H1 (cell line): ENCODE measurements around the gene TMEM38A. TPM values are rescaled to one million over a fixed set of nuclear protein-coding genes. Genes with fewer than 3 reads are reported as not detected.

Experiments
- CTCF ChIA-PET: fragments of 300-600 bp; sonication (Branson Sonifier 250); formaldehyde crosslinking; loops from one replicate; lab custom pipeline; 2021; ENCODE audit not compliant: partially characterized antibody; lab: Charles Lee
- POLR2A ChIA-PET: fragments of 300-600 bp; sonication (Branson Sonifier 250); formaldehyde crosslinking; loops from one replicate; lab custom pipeline; 2021; ENCODE audit warnings: inconsistent platforms; ENCODE audit not compliant: partially characterized antibody; lab: Charles Lee
- DNase-seq, 2 experiments: peaks; one replicate each; pipeline versions ENCODE4 v3.0.0 to v3.0.0-alpha.2; 2010 to 2022; ENCODE audit warnings: low spot score in 2 of 2, low read depth in 1 of 2, mixed read lengths in 1 of 2
- FAIRE-seq: peaks from 2 replicates; lab custom pipeline; 2011; peaks lifted over from hg19 to GRCh38; lab: Jason Lieb, UNC
- H2AFZ ChIP-seq: 2 replicates; pipeline ENCODE4 v1.8.1; 2012; ENCODE audit warnings: low read length, inconsistent platforms
- H2AK5ac ChIP-seq: 2 replicates; pipeline ENCODE4 v1.6.1; 2013; ENCODE audit warnings: low read depth, low read length
- H2BK120ac ChIP-seq: replicated peaks from 2 replicates; pipeline ENCODE3; 2013; ENCODE audit warnings: low read depth, low read length, inconsistent platforms
- H2BK12ac ChIP-seq: 2 replicates; pipeline ENCODE4 v1.6.1; 2013; ENCODE audit warnings: low read depth, low read length
- H2BK15ac ChIP-seq: 2 replicates; pipeline ENCODE4 v1.6.1; 2013; ENCODE audit warnings: low read length
- H2BK20ac ChIP-seq: 2 replicates; pipeline ENCODE4 v1.6.1; 2013; ENCODE audit warnings: low read length
- H2BK5ac ChIP-seq: 2 replicates; pipeline ENCODE4 v1.6.1; 2013; ENCODE audit warnings: low read depth, low read length
- H3K14ac ChIP-seq: 2 replicates; pipeline ENCODE4 v1.6.1; 2013; ENCODE audit warnings: inconsistent platforms; ENCODE audit not compliant: insufficient read length
- H3K18ac ChIP-seq: 2 replicates; pipeline ENCODE4 v1.6.1; 2013; ENCODE audit warnings: low read length; ENCODE audit errors: extremely low read depth
- H3K23ac ChIP-seq: 2 replicates; pipeline ENCODE4 v1.6.1; 2013; ENCODE audit warnings: inconsistent platforms; ENCODE audit not compliant: insufficient read length
- H3K23me2 ChIP-seq: 2 replicates; pipeline ENCODE4 v1.6.1; 2013; ENCODE audit warnings: low read depth, low read length
- H3K27ac ChIP-seq: 2 replicates; pipeline ENCODE4 v1.6.1; 2011; ENCODE audit warnings: low read depth, low read length, inconsistent platforms
- H3K27me3 ChIP-seq, 4 experiments: replicated peaks in 1 of 4; 1 replicate in 1 of 4; 2 replicates in 3 of 4; pipeline versions ENCODE4 v1.6.1 to v1.8.1; 2011 to 2013; ENCODE audit warnings: low read length in 3 of 4, mild to moderate bottlenecking in 3 of 4, inconsistent platforms in 2 of 4, mixed read lengths in 2 of 4, moderate library complexity in 1 of 4; ENCODE audit not compliant: control insufficient read depth in 3 of 4, insufficient read depth in 3 of 4; ENCODE audit errors: extremely low read depth in 1 of 4
- H3K36me3 ChIP-seq, 4 experiments: 2 replicates each; pipeline versions ENCODE4 v1.6.1 to v1.8.1; 2011 to 2013; ENCODE audit warnings: mild to moderate bottlenecking in 4 of 4, low read length in 3 of 4, moderate library complexity in 2 of 4, control low read depth in 1 of 4, inconsistent platforms in 1 of 4; ENCODE audit not compliant: insufficient read depth in 4 of 4, control insufficient read depth in 2 of 4
- H3K4ac ChIP-seq: replicated peaks from 2 replicates; pipeline ENCODE3; 2013; ENCODE audit warnings: low read length, low read depth, mixed read lengths, inconsistent platforms; ENCODE audit not compliant: insufficient read length
- H3K4me1 ChIP-seq, 4 experiments: replicated peaks in 1 of 4; 1 replicate in 1 of 4; 2 replicates in 3 of 4; pipeline versions ENCODE4 v1.6.1 to v1.8.1; 2011 to 2013; ENCODE audit warnings: low read length in 3 of 4, inconsistent platforms in 2 of 4, mixed read lengths in 1 of 4; ENCODE audit not compliant: insufficient read depth in 4 of 4, control insufficient read depth in 3 of 4
- H3K4me2 ChIP-seq, 2 experiments: 2 replicates each; pipeline versions ENCODE4 v1.6.1 to v1.8.1; 2011 to 2013; ENCODE audit warnings: low read depth in 2 of 2, low read length in 2 of 2, control low read depth in 1 of 2, inconsistent platforms in 1 of 2, mild to moderate bottlenecking in 1 of 2; ENCODE audit not compliant: insufficient read depth in 1 of 2
- H3K4me3 ChIP-seq, 4 experiments: fragments of 200-600, 300-600 bp in 1 of 4; sonication (generic), shearing (Covaris generic), sonication (Bioruptor Twin) in 1 of 4; 2 replicates each; pipeline versions ENCODE4 v1.5.1 to v1.8.1; 2011 to 2016; ENCODE audit warnings: low read length in 4 of 4, low read depth in 3 of 4, control low read depth in 2 of 4, inconsistent platforms in 2 of 4, mild to moderate bottlenecking in 2 of 4, mixed read lengths in 1 of 4, moderate library complexity in 1 of 4; ENCODE audit not compliant: insufficient read depth in 2 of 4; ENCODE audit errors: extremely low read depth in 1 of 4
- H3K56ac ChIP-seq: replicated peaks from 2 replicates; pipeline ENCODE3; 2013; ENCODE audit warnings: low read depth, mild to moderate bottlenecking, mixed read lengths, low read length, inconsistent platforms; ENCODE audit not compliant: insufficient read length
- H3K79me1 ChIP-seq: 2 replicates; pipeline ENCODE4 v1.6.1; 2013; ENCODE audit warnings: low read depth, low read length, control low read depth
- H3K79me2 ChIP-seq, 2 experiments: 2 replicates each; pipeline versions ENCODE4 v1.6.1 to v1.8.1; 2012 to 2013; ENCODE audit warnings: low read length in 2 of 2, mild to moderate bottlenecking in 2 of 2, inconsistent platforms in 1 of 2; ENCODE audit not compliant: insufficient read depth in 2 of 2, control insufficient read depth in 1 of 2
- H3K9ac ChIP-seq, 4 experiments: replicated peaks in 1 of 4; 1 replicate in 1 of 4; 2 replicates in 3 of 4; pipeline versions ENCODE4 v1.6.1 to v1.8.1; 2011 to 2013; ENCODE audit warnings: low read depth in 3 of 4, low read length in 3 of 4, control low read depth in 2 of 4, mild to moderate bottlenecking in 2 of 4, moderate library complexity in 2 of 4, inconsistent platforms in 1 of 4; ENCODE audit errors: extremely low read depth in 1 of 4
- H3K9me3 ChIP-seq, 2 experiments: 2 replicates each; pipeline versions ENCODE4 v1.6.1 to v1.8.1; 2012 to 2013; ENCODE audit warnings: mild to moderate bottlenecking in 2 of 2, moderate library complexity in 2 of 2, control low read depth in 1 of 2, inconsistent platforms in 1 of 2, low read depth in 1 of 2, low read length in 1 of 2, mixed read lengths in 1 of 2; ENCODE audit not compliant: insufficient read depth in 2 of 2
- H4K20me1 ChIP-seq, 2 experiments: replicated peaks in 1 of 2; 2 replicates each; pipeline versions ENCODE3 to v1.8.1; 2011 to 2013; ENCODE audit warnings: inconsistent platforms in 2 of 2, low read length in 2 of 2, mild to moderate bottlenecking in 1 of 2; ENCODE audit not compliant: insufficient read depth in 2 of 2, control insufficient read depth in 1 of 2
- H4K5ac ChIP-seq: 2 replicates; pipeline ENCODE4 v1.6.1; 2013; ENCODE audit warnings: low read length, low read depth, mixed read lengths, inconsistent platforms; ENCODE audit not compliant: insufficient read length
- H4K8ac ChIP-seq: 2 replicates; pipeline ENCODE4 v1.8.0; 2013; ENCODE audit warnings: mild to moderate bottlenecking, moderate library complexity, low read length, inconsistent platforms; ENCODE audit not compliant: insufficient read depth; ENCODE audit errors: extremely low read depth
- H4K91ac ChIP-seq: replicated peaks from 2 replicates; pipeline ENCODE3; 2013; ENCODE audit warnings: low read length, mixed read lengths, inconsistent platforms; ENCODE audit not compliant: insufficient read length
- RNF2 ChIP-seq: fragments of 200-900, 300-1000 bp; sonication (generic); IDR thresholded peaks from 2 replicates; pipeline ENCODE4 v1.7.1; 2016; ENCODE audit warnings: borderline replicate concordance, low read depth, mild to moderate bottlenecking, antibody characterized with exemption, low read length; ENCODE audit not compliant: poor library complexity, severe bottlenecking; ENCODE audit errors: missing control alignments
- SRF ChIP-seq: IDR thresholded peaks from 2 replicates; pipeline ENCODE4 v1.6.1; 2011; ENCODE audit warnings: mild to moderate bottlenecking, low read depth, low read length, moderate library complexity
- WGBS, 2 experiments: shearing (Covaris generic) in 1 of 2; methylation state at CpG; one replicate each; pipeline versions ENCODE4 v1.1.6 to v1.1.7; 2013 to 2015; ENCODE audit warnings: low lambda C conversion rate in 2 of 2, mixed read lengths in 2 of 2, inconsistent platforms in 1 of 2, low coverage in 1 of 2, missing lambda C conversion rate in 1 of 2; ENCODE audit not compliant: insufficient replicate concordance in 2 of 2, insufficient coverage in 1 of 2, insufficient read length in 1 of 2; ENCODE audit errors: extremely low coverage in 1 of 2, missing lambda C conversion rate in 1 of 2; 5-methylcytosine and 5-hydroxymethylcytosine counted together
- polyA plus RNA-seq, 7 experiments: library from polyadenylated mRNA; depleted of rRNA in 3 of 7; stranded (reverse) in 5 of 7; unstranded in 2 of 7; fragments of >200 nt in 5 of 7; fragments of 200-250 nt in 2 of 7; gene quantifications; 1 replicate in 5 of 7; 2 replicates in 1 of 7; 4 replicates in 1 of 7; pipeline versions ENCODE4 v1.2.1 to v1.2.3, GENCODE V29; 2011 to 2013; ENCODE audit warnings: missing spikeins in 2 of 7, mixed read lengths in 2 of 7
- total RNA-seq: library from RNA; stranded (reverse); fragmentation: NEBNext Ultra II Directional; extraction: Animal tissue kit (Norgen Biotek cat#: 25700); gene quantifications from 2 replicates; pipeline ENCODE4 v1.2.1, GENCODE V29; 2021

Gene TMEM38A
- total and polyA plus RNA-seq, 2 of the 8 experiments (the other 6 are each of a cell fraction or from before 2014, with no cell fraction given) = 8.9 to 9.2 TPM

DNA sequence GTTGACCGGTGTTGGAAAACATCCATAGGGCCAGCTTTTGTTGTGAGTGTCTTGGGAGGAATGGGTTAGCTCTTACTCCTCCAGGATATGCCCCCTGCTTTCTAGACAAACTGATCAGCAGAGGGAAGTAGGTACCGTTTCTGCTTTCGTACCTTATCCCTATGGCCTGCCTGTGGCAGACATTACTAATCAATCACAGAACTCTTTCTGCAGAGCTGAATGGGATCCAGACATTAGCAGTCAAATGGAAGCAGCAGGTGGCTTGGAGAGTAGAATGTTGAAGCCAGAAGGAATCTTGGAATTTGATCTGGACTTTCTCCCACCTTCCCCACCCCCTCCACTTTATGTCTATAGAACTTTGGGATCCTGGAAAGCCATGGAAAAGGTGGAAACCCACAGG lies 75.8 kb downstream of the TMEM38A start:
- Histone ChIP-seq H4K91ac (no peak overlapping the region), H2BK12ac (no peak overlapping the region), H2BK15ac (no peak overlapping the region), H3K23me2 (no peaks in the 10 kb centered on the region), H3K9me3 (0 out of 4 replicates have a peak, but pooled peaks cover 0 to 3% of the 10 kb centered on the region in 2 experiments), H4K5ac (no peak overlapping the region), H2BK120ac (no peak overlapping the region), H3K27ac (no peak overlapping the region), H3K4me3 (no peak overlapping the region), H4K8ac (no peak overlapping the region), H3K18ac (no peak overlapping the region), H3K4me1 (peaks cover 0 to 7% (median 3%) of the 10 kb centered on the region in 4 experiments; a peak in 3 of 7 replicates), H2BK5ac (no peak overlapping the region), H3K9ac (no peak overlapping the region), H3K79me2 (no peaks in the 10 kb centered on the region), H3K4ac (no peak overlapping the region), H3K4me2 (no peak overlapping the region), H3K56ac (no peak overlapping the region), H2AFZ (no peak overlapping the region), H4K20me1 (peaks cover 0 to 2% of the 10 kb centered on the region in 2 experiments), H2AK5ac (no peak overlapping the region), H2BK20ac (no peak overlapping the region), H3K79me1 (no peaks in the 10 kb centered on the region), H3K36me3 (no peaks in the 10 kb centered on the region), H3K23ac (no peak overlapping the region), H3K14ac (no peak overlapping the region), H3K27me3 (no peaks in the 10 kb centered on the region)
- WGBS, 2 experiments = 91% methylated on average over 3 of the region's 3 CpGs; no CpG with 5 or more reads in 1 of the 2 experiments
- peak; percentile 50 for FAIRE-seq
- POLR2A ChIA-PET = no interaction called here
- CTCF ChIA-PET = interaction anchor here (0.7 kb wide), 2 partner anchors 14 to 282 kb away, joined by 3 to 4 read pairs; no protein-coding TSS in a partner anchor
- DNase-seq = no peak
- TF ChIP-seq SRF = peak; percentile 67
- no peak for TF ChIP-seq RNF2
